ENCODE measurements around the gene FGF12. TPM values are rescaled to one million over a fixed set of nuclear protein-coding genes. Genes with fewer than 3 reads are reported as not detected.
A peak's percentile ranks its signal among the peaks of the same experiment; 100 is the strongest.
"Not testable (repeated sequence)": the region's sequence is repeated elsewhere in the genome, so short reads cannot be mapped to it uniquely, and the experiment has no call there.

The FGF12 gene
- total RNA-seq, 4 donors from 2014 or later = 0.42 to 1.5 (median 0.62) TPM

GRCh38 chr3:192577271-192577670 is 150.1 kb downstream of the FGF12 start:
- no peak for TF ChIP-seq CTCF (IDR thresholded peaks at IDR 0.05)
- TF ChIP-seq EP300 (IDR thresholded peaks at IDR 0.05) = no peak
- TF ChIP-seq POLR2A (IDR thresholded peaks at IDR 0.05) = no peak
- Histone ChIP-seq H3K36me3 (no peaks in the 10 kb centered on the region), H3K4me3 (no peak overlapping the region), H3K4me1 (no peaks in the 10 kb centered on the region), H3K27ac (no peak overlapping the region), H3K27me3 (no peaks in the 10 kb centered on the region), H3K9me3 (no peaks in the 10 kb centered on the region)
- no peak for DNase-seq (ENCODE audit: low spot score in 2 of 2)
- 52 to 53% methylated on average over 1 of the region's 1 CpG for WGBS, 2 donors

- not testable (repeated sequence) for H3K27me3 ChIP-seq; H3K4me1 ChIP-seq; H3K36me3 ChIP-seq; H3K4me3 ChIP-seq; H3K9me3 ChIP-seq; H3K27ac ChIP-seq; DNase-seq (ENCODE audit: low spot score in 2 of 2)
- WGBS, 2 donors = 93 to 95% methylated on average over 5 of the region's 5 CpGs
Measured at GRCh38 chr3:192576704-192577103, 150.6 kb downstream of the FGF12 start.

- WGBS, 2 donors = 46 to 53% methylated on average over 3 of the region's 3 CpGs
- no peaks in the 10 kb centered on the region for H3K36me3 ChIP-seq
- no peaks in the 10 kb centered on the region for H3K4me1 ChIP-seq
- H3K9me3 ChIP-seq = no peaks in the 10 kb centered on the region
- no peak overlapping the region for H3K4me3 ChIP-seq
- no peak for DNase-seq (ENCODE audit: low spot score in 2 of 2)
- no peaks in the 10 kb centered on the region for H3K27me3 ChIP-seq
- TF ChIP-seq POLR2A (IDR thresholded peaks at IDR 0.05) = no peak
- TF ChIP-seq EP300 (IDR thresholded peaks at IDR 0.05) = no peak
- no peak for TF ChIP-seq CTCF (IDR thresholded peaks at IDR 0.05)
- no peak overlapping the region for H3K27ac ChIP-seq
Measured at GRCh38 chr3:192575879-192576506, 151.3 kb downstream of the FGF12 start.

GRCh38 chr3:192573240-192573639 is 154.1 kb downstream of the FGF12 start:
- H3K4me3 ChIP-seq = no peak overlapping the region
- H3K27me3 ChIP-seq = no peaks in the 10 kb centered on the region
- H3K27ac ChIP-seq = no peak overlapping the region
- TF ChIP-seq POLR2A (IDR thresholded peaks at IDR 0.05) = no peak
- TF ChIP-seq CTCF (IDR thresholded peaks at IDR 0.05) = no peak
- TF ChIP-seq EP300 (IDR thresholded peaks at IDR 0.05) = no peak
- no peaks in the 10 kb centered on the region for H3K36me3 ChIP-seq
- no peak for DNase-seq (ENCODE audit: low spot score in 2 of 2)
- no peaks in the 10 kb centered on the region for H3K9me3 ChIP-seq
- H3K4me1 ChIP-seq = no peaks in the 10 kb centered on the region
- 93 to 94% methylated on average over 2 of the region's 2 CpGs for WGBS, 2 donors

GRCh38 chr3:192570821-192571791 is 156.2 kb downstream of the FGF12 start:
- Histone ChIP-seq H3K9me3 (no peaks in the 10 kb centered on the region), H3K36me3 (no peaks in the 10 kb centered on the region), H3K27ac (no peak overlapping the region), H3K4me3 (peak overlapping the region; percentile 2 to 39 (median 16)), H3K27me3 (no peaks in the 10 kb centered on the region), H3K4me1 (no peaks in the 10 kb centered on the region)
- DNase-seq (ENCODE audit: low spot score in 2 of 2) = peak; percentile 6 to 15
- 16 to 49% methylated on average over 30 of the region's 30 CpGs for WGBS, 2 donors
- TF ChIP-seq CTCF (IDR thresholded peaks at IDR 0.05) (no peak), EP300 (IDR thresholded peaks at IDR 0.05) (no peak), POLR2A (IDR thresholded peaks at IDR 0.05) (no peak)

Measured in tibial nerve (tissue), 4 donors.